Spinal cord (tissue), 10 donors: Measurements from ENCODE around the gene NELFCD. TPM values are rescaled to one million over a fixed set of nuclear protein-coding genes. Genes with fewer than 3 reads are reported as not detected.
"Not testable (repeated sequence)": the region's sequence is repeated elsewhere in the genome, so short reads cannot be mapped to it uniquely, and the experiment has no call there.

Source experiments
- DNase-seq, 6 donors: peaks; one replicate each; pipeline versions ENCODE4 v3.0.0 to v3.0.0-alpha.2; 2013 to 2015; ENCODE audit warnings: low spot score in 6 of 6, low read depth in 4 of 6
- H3K27ac ChIP-seq: one replicate; pipeline ENCODE4 v1.5.1; 2013; ENCODE audit warnings: low read depth, low read length, control low read depth
- H3K27me3 ChIP-seq: one replicate; pipeline ENCODE4 v1.6.1; 2013; ENCODE audit warnings: low read length; ENCODE audit not compliant: control insufficient read depth, insufficient read depth
- H3K36me3 ChIP-seq: one replicate; pipeline ENCODE4 v1.6.1; 2013; ENCODE audit warnings: low read length; ENCODE audit not compliant: control insufficient read depth, insufficient read depth
- H3K4me1 ChIP-seq: one replicate; pipeline ENCODE4 v1.6.1; 2013; ENCODE audit warnings: low read length; ENCODE audit not compliant: control insufficient read depth, insufficient read depth
- H3K4me3 ChIP-seq: one replicate; pipeline ENCODE4 v1.5.1; 2013; ENCODE audit warnings: low read depth, low read length, control low read depth
- H3K9me3 ChIP-seq: one replicate; pipeline ENCODE4 v1.6.1; 2013; ENCODE audit warnings: low read length; ENCODE audit not compliant: control insufficient read depth, insufficient read depth
- WGBS: methylation state at CpG from one replicate; pipeline ENCODE4 v1.1.5; 2013; ENCODE audit warnings: missing lambda C conversion rate; ENCODE audit not compliant: insufficient coverage; 5-methylcytosine and 5-hydroxymethylcytosine counted together
- polyA plus RNA-seq, 2 donors: library from polyadenylated mRNA; unstranded; fragments of 120-200 nt; gene quantifications; one replicate each; pipeline ENCODE4 v1.2.1, GENCODE V29; 2013; ENCODE audit not compliant: insufficient read length in 2 of 2
- total RNA-seq, 2 donors: library from RNA; depleted of rRNA in 1 of 2; stranded (reverse); fragments of 120-200 nt in 1 of 2; fragments of >200 nt in 1 of 2; gene quantifications; one replicate each; pipeline versions ENCODE4 v1.2.3 to v1.2.4, GENCODE V29; 2013 to 2014
- donor health status: healthy.

The NELFCD gene
- total and polyA plus RNA-seq, 4 donors: 48.0 to 88.6 (median 71.8) TPM

DNA sequence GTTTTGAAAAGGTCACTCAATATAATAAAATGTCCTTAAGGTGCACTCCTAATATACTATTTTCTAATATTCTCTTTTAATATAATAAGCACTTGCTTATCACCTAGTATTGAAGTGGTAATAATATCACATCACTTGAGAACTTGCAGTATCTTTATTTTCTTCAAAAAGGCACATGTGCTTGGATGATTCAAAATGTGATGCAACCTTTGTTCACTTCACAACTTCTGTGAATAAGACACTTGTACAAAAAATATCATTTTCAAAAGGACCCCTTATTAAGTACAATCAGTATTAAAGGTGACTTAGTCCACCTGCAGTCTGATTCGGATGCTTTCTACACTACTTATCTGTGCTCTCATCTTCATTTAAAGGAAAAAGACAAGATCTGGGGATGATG is 58.2 kb downstream of the NELFCD start:
- H3K27ac ChIP-seq: no peak overlapping the region
- H3K36me3 ChIP-seq: peaks cover 15% of the 10 kb centered on the region
- H3K9me3 ChIP-seq: no peaks in the 10 kb centered on the region
- no CpG with 5 or more reads among the region's 1 CpG for WGBS
- H3K27me3 ChIP-seq: no peaks in the 10 kb centered on the region
- H3K4me3 ChIP-seq: no peak overlapping the region
- H3K4me1 ChIP-seq: peaks cover 18% of the 10 kb centered on the region
- DNase-seq: no peak

DNA sequence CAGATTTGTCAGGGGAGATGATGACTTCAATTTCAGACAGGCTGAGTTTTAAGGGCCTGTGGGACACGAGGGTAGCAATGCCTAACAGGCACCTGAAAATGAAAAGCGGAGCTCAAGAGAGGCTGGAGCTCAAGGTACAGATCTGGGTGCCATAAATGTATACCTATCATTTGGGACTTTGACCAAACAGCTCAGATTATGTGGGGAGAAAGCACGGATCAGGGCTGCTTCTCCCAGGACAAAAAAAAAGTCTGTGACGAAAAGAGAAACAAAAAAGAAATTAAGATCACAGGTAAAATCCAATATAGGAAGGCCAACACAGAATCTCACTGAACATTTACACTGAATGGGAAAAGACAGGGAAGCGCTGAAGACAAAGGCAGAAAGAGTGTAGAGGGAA is 59.6 kb downstream of the NELFCD start:
- 100% methylated on average over 2 of the region's 5 CpGs for WGBS
- Histone ChIP-seq H3K27me3 (no peaks in the 10 kb centered on the region), H3K36me3 (peaks cover 11% of the 10 kb centered on the region), H3K27ac (no peak overlapping the region), H3K9me3 (no peaks in the 10 kb centered on the region), H3K4me1 (peaks cover 18% of the 10 kb centered on the region), H3K4me3 (no peak overlapping the region)
- DNase-seq: no peak

DNA sequence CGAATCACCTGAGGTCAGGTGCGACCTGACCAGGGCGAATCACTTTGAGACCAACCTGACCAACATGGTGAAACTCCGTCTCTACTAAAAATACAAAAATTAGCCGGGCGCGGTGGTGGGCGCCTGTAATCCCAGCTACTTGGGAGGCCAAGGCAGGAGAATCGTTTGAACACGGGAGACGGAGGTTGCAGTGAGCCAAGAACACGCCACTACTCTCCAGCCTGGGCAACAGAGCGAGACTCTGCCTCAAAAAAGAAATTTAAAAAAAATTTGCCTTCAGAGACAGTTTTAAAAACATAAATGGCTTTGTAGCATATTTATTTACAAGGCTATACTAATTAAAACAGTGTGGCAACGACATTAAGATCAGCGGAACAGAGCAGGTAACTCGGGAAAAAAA is 60.4 kb downstream of the NELFCD start:
- H3K4me3 ChIP-seq: peak overlapping the region; percentile 78
- H3K36me3 ChIP-seq, H3K9me3 ChIP-seq, H3K27me3 ChIP-seq, DNase-seq, H3K27ac ChIP-seq: not testable (repeated sequence)
- peaks cover 18% of the 10 kb centered on the region for H3K4me1 ChIP-seq
- 86% methylated on average over 11 of the region's 16 CpGs for WGBS

DNA sequence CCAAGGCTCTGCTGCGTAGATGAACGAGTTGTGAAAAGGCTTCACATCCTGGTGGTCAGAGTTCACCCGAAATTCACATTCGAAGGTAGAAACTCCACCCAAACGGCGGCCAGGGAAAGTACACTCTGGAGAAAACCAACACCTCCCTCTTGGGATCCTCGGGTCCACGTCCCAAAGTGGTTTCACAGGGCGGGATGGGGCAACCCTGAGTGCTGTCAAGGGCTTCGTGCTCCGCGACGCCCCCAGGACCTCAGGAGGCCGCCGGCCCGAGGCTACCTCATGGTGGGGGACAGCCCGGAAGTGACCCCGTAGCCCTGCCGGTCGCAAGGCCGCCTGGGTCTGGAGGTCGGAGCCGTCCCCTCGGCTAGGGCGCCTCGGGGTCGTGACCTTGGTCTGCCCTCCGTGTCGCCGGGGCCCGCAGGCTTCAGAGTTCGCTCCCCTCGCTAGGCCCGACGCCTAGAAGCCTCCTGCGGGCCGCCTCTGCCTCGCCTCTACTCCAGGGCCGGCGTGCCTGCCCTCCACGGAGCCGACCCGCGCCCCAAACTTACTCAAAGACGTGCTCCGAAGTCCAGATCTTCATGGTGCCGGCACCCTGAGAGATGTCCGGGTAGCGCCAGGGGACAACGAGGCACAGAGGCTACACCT is 61.2 kb downstream of the NELFCD start, which contains the start of gene PRELID3B:
PRELID3B (minus strand) TSS at position 636 of the 645 bp plus-strand sequence; CDS start at position 580, 56 bp downstream.
- no peaks in the 10 kb centered on the region for H3K27me3 ChIP-seq
- peaks cover 3% of the 10 kb centered on the region for H3K36me3 ChIP-seq
- peaks cover 18% of the 10 kb centered on the region for H3K4me1 ChIP-seq
- no peak for DNase-seq
- peak within 1 kb of the TSS; percentile 78 for H3K4me3 ChIP-seq
- peak within 1 kb of the TSS; percentile 40 for H3K27ac ChIP-seq
- WGBS: 8% methylated on average over 46 of the region's 50 CpGs
- no peaks in the 10 kb centered on the region for H3K9me3 ChIP-seq

DNA sequence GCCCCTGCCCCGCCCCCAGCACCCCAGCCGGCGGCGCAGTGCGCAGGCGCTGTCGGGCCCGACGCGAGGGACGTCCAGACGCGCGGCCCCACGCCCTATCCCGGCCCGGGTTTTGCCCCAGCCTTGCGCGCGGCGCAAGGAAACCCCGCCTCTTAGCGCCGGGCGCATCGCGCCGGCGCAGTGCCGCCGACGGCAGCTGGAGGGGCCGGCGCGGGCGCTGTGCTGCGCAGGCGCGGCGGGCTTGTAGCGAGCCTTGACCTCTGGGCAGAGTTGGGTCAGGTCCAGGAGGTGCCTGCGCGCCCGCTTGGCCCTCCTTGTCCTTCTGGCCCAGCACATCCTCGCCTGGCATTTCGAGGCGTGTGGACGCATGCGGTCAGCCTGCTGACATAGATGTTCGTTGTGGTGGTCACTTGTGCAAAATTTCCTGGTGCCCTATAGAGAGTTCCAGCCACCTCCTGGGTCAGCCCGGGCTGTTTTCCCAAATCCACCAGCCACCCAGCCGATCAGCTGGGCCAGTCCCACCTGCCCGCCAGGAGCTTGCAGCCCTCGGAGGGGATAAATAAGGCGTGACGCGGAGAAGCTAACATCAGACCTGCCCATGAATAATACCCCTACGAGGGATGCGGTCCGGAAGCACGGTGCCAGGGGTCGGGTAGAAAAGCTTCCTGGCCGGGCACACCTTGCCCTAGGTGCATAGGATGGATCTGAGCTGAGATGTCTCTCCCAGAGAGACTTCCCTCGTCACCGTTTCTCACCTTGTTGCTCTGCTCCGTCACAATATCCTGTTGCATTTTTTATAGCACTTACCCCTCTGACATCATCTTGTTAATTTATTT is 62.0 kb downstream of the NELFCD start:
- H3K27me3 ChIP-seq: no peaks in the 10 kb centered on the region
- no peaks in the 10 kb centered on the region for H3K9me3 ChIP-seq
- peaks cover 18% of the 10 kb centered on the region for H3K4me1 ChIP-seq
- DNase-seq: peak; percentile 81 to 97 (median 86)
- peak overlapping the region; percentile 40 for H3K27ac ChIP-seq
- 4% methylated on average over 52 of the region's 66 CpGs for WGBS
- no peaks in the 10 kb centered on the region for H3K36me3 ChIP-seq
- H3K4me3 ChIP-seq: peak overlapping the region; percentile 78

DNA sequence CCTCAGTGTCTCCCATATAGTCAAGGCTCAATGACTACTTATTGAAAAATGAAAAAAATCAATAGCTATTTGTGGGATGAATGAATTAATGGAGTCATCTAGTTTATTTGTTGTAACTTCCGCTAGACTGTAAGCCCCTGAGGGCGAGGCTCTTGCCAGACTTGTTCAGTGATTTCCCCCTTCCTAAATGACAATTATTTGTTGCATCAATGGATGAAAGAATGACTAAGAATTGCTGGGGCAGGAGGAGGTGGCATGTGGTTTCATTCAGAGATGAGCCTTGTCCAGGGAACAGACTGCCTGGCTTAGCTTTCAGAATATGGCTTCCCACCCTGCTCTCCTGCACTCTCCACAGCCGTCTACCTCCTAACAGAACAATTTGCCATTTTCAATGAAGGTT is 62.6 kb downstream of the NELFCD start:
- no peak overlapping the region for H3K4me3 ChIP-seq
- WGBS: no CpG with 5 or more reads among the region's 3 CpGs
- no peaks in the 10 kb centered on the region for H3K9me3 ChIP-seq
- no peaks in the 10 kb centered on the region for H3K36me3 ChIP-seq
- H3K27me3 ChIP-seq: no peaks in the 10 kb centered on the region
- no peak for DNase-seq
- no peak overlapping the region for H3K27ac ChIP-seq
- peaks cover 18% of the 10 kb centered on the region for H3K4me1 ChIP-seq

DNA sequence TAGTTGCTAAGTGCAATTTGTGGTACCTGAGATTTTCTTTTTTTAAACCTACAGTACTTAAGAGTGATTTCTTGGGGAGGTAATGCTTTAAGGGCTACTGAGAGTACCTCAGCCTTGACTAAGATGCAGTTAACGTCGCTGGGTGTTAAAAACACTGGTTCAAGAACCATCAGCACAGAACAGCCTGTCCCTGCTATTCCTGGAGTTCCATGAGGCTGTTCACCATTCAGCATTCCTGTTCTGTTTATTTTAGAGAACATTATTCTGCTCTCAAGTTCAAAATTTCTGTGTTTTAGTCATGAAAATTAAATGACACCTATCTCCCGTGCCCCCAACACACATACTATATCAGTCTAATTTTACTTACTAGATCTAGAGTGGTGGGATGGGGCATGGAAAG is 63.2 kb downstream of the NELFCD start:
- Histone ChIP-seq H3K4me3 (no peak overlapping the region), H3K9me3 (no peaks in the 10 kb centered on the region), H3K4me1 (peaks cover 18% of the 10 kb centered on the region), H3K27me3 (no peaks in the 10 kb centered on the region), H3K27ac (no peak overlapping the region), H3K36me3 (no peaks in the 10 kb centered on the region)
- DNase-seq: no peak
- 89% methylated on average over 2 of the region's 3 CpGs for WGBS

Other genes starting within 250 kb of the NELFCD start
- gene GNAS-AS1, start 130.4 kb upstream of the NELFCD start, total RNA-seq: 1 to 10 TPM in 1 of 2 donors, under 1 TPM in 1; 0.30 to 1.2 TPM
- gene GNAS-AS1, start 130.4 kb upstream of the NELFCD start, polyA plus RNA-seq: under 1 TPM; 0.81 to 0.87 TPM
- 100 to 1,000 TPM; 830 to 927 TPM for gene GNAS, start 128.5 kb upstream of the NELFCD start, total RNA-seq
- gene GNAS, start 128.5 kb upstream of the NELFCD start, polyA plus RNA-seq: 1,000 to 10,000 TPM; 3,485 to 3,708 TPM
- 10 to 100 TPM; 45.7 to 59.6 TPM for gene CTSZ, start 26.0 kb downstream of the NELFCD start, total RNA-seq
- 10 to 100 TPM; 43.1 to 48.7 TPM for gene CTSZ, start 26.0 kb downstream of the NELFCD start, polyA plus RNA-seq
- gene TUBB1, start 38.2 kb downstream of the NELFCD start, total RNA-seq: 1 to 10 TPM; 1.2 to 3.4 TPM
- 1 to 10 TPM; 1.1 TPM for gene TUBB1, start 38.2 kb downstream of the NELFCD start, polyA plus RNA-seq
- gene ATP5F1E, start 51.1 kb downstream of the NELFCD start, total RNA-seq: 10 to 100 TPM; 30.7 to 80.8 TPM
- gene ATP5F1E, start 51.1 kb downstream of the NELFCD start, polyA plus RNA-seq: 100 to 1,000 TPM; 252 to 270 TPM
- gene PRELID3B, start 61.5 kb downstream of the NELFCD start, total RNA-seq: 10 to 100 TPM; 60.1 to 66.0 TPM
- gene PRELID3B, start 61.5 kb downstream of the NELFCD start, polyA plus RNA-seq: 10 to 100 TPM; 50.9 to 64.7 TPM
- gene ZNF831, start 182.6 kb downstream of the NELFCD start, total RNA-seq: under 1 TPM; 0.06 to 0.10 TPM
- under 1 TPM in 1 of 2 donors, not detected in 1; 0.02 TPM for gene ZNF831, start 182.6 kb downstream of the NELFCD start, polyA plus RNA-seq